Heart right ventricle (tissue), 16 donors: ENCODE measurements around the gene LRMDA. TPM values are rescaled to one million over a fixed set of nuclear protein-coding genes. Genes with fewer than 3 reads are reported as not detected.

Experiments
- ATAC-seq, 8 donors: fragments of 200-7000 bp; cut with Tn5 transposase; one replicate each; pipeline ENCODE4 v1.9.1; 2020; ENCODE audit warnings: mild to moderate bottlenecking in 8 of 8, moderate library complexity in 8 of 8, moderate number of reproducible peaks in 1 of 8
- DNase-seq, 2 donors: peaks; one replicate each; pipeline ENCODE4 v3.0.0-alpha.2; 2020
- H3K27ac ChIP-seq, 10 donors: fragments of 200-600 bp; sonication (generic) in 2 of 10; one replicate each; pipeline versions ENCODE4 v1.5.0 to v1.8.0; 2020 to 2022; ENCODE audit warnings: mild to moderate bottlenecking in 3 of 10
- H3K27me3 ChIP-seq, 7 donors: fragments of 200-600 bp; one replicate each; pipeline ENCODE4 v1.8.0; 2021 to 2022; ENCODE audit warnings: mild to moderate bottlenecking in 2 of 7
- H3K36me3 ChIP-seq, 9 donors: fragments of 200-600 bp; sonication (generic) in 1 of 9; one replicate each; pipeline versions ENCODE4 v1.5.0 to v1.8.0; 2020 to 2022; ENCODE audit warnings: mild to moderate bottlenecking in 2 of 9
- H3K4me1 ChIP-seq, 9 donors: fragments of 200-600 bp; sonication (generic) in 1 of 9; one replicate each; pipeline versions ENCODE4 v1.5.0 to v1.8.0; 2020 to 2022; ENCODE audit warnings: mild to moderate bottlenecking in 4 of 9
- H3K4me3 ChIP-seq, 10 donors: fragments of 200-600 bp; sonication (generic) in 2 of 10; one replicate each; pipeline versions ENCODE4 v1.5.0 to v1.8.0; 2020 to 2022; ENCODE audit warnings: mild to moderate bottlenecking in 7 of 10, moderate library complexity in 2 of 10
- H3K9me3 ChIP-seq, 11 donors: fragments of 200-600 bp in 10 of 11; sonication (generic) in 2 of 11; one replicate each; pipeline versions ENCODE4 v1.5.0 to v1.8.0; 2013 to 2022; ENCODE audit warnings: mild to moderate bottlenecking in 2 of 11, control low read depth in 1 of 11, moderate library complexity in 1 of 11
- CTCF ChIP-seq, 9 donors: fragments of 200-600 bp; sonication (generic) in 2 of 9; IDR thresholded peaks; one replicate each; pipeline versions ENCODE4 v1.5.0 to v1.8.0; 2021 to 2022; ENCODE audit warnings: antibody characterized with exemption in 9 of 9, mild to moderate bottlenecking in 5 of 9, moderate library complexity in 1 of 9
- WGBS, 2 donors: extraction: QIAGEN DNeasy Blood & Tissue Kit; methylation state at CpG; one replicate each; pipeline ENCODE4 v1.1.7; 2013; ENCODE audit warnings: inconsistent platforms in 1 of 2; 5-methylcytosine and 5-hydroxymethylcytosine counted together
- intact Hi-C, 10 donors: fragments of 100-400 bp; cut with DNase I; formaldehyde crosslinking; loops; one replicate each; pipeline versions ENCODE4 v1.11.1 to v1.14.2; 2022
- polyA plus RNA-seq, 2 donors: library from polyadenylated mRNA; stranded (reverse); fragments of 200-250 nt; gene quantifications; one replicate each; pipeline ENCODE4 v1.2.3, GENCODE V29; 2013
- total RNA-seq, 10 donors: library from RNA; stranded (reverse); fragmentation: NEBNext Ultra II Directional in 3 of 10; extraction: Animal tissue kit (Norgen Biotek cat#: 25700) in 3 of 10; gene quantifications; one replicate each; pipeline versions ENCODE4 v1.2.1 to v1.2.4, GENCODE V29; 2021 to 2023
- donor health status: Arrhythmogenic right ventricular cardiomyopathy.
- donor health status: ischemic (EF 13 %, LVEDD 7.1; RV severe dilation, severe dysfunction).
- donor health status: healthy with polysubstance abuse.
- donor health status: DM: no; HTN: yes; CAD: no.
- donor health status: DM: no; HTN: no; CAD: no.
- donor health status: ischemic (EF 25% LVEDD 6.9; RV normal size, moderate dysfunction).
- donor health status: ischemic (EF 25% LVEDD 5.7; RV mildly dilated, moderate dysfunction).
- donor health status: healthy.
- donor health status: DM: yes; HTN: yes; CAD: no.
- donor health status: Ischemic cardiomyopathy.
- donor health status: ischemic (EF 35%, LVEDD 5.7; RV mildly dilated, moderate dysfunction).
- donor health status: nonischemic (EF 11% LVEDD 7.7; RV severe dilation, severe dysfunction).
- donor health status: DM: yes; HTN: yes; CAD: no.
- donor health status: PGD.
- donor health status: ischemic (EF 29% LVEDD 5.4; RV normal size, mild dysfunction).
- donor health status: nonischemic (EF 23%, LVEDD 6.1; RV moderate dilation, normal function).

LRMDA gene
- total and polyA plus RNA-seq, 12 donors: 4.0 to 59.8 (median 12.7) TPM

GRCh38 chr10:75444781-75445386 lies 13.5 kb downstream of the LRMDA start:
- peaks cover 0 to 21% (median 0%) of the 10 kb centered on the region in 9 donors for H3K36me3 ChIP-seq
- peaks cover 0 to 21% (median 11%) of the 10 kb centered on the region in 9 donors for H3K4me1 ChIP-seq
- H3K4me3 ChIP-seq: no peak overlapping the region
- H3K27ac ChIP-seq: no peak overlapping the region
- intact Hi-C loops: no loop called here
- H3K9me3 ChIP-seq: peaks cover 0 to 46% (median 17%) of the 10 kb centered on the region in 11 donors
- DNase-seq: no peak
- no peak for TF ChIP-seq CTCF (IDR thresholded peaks at IDR 0.05)
- no peaks in the 10 kb centered on the region for H3K27me3 ChIP-seq
- ATAC-seq: no peak
- 93 to 94% methylated on average over 3 of the region's 3 CpGs for WGBS, 2 donors

- peaks cover 7 to 34% (median 15%) of the 10 kb centered on the region in 9 donors for H3K4me1 ChIP-seq
- peaks cover 0 to 46% (median 17%) of the 10 kb centered on the region in 11 donors for H3K9me3 ChIP-seq
- no peak for ATAC-seq
- no peak for TF ChIP-seq CTCF (IDR thresholded peaks at IDR 0.05)
- DNase-seq: no peak
- 97 to 98% methylated on average over 1 of the region's 1 CpG for WGBS, 2 donors
- intact Hi-C loops: no loop called here
- H3K4me3 ChIP-seq: no peak overlapping the region
- peaks cover 0 to 21% (median 0%) of the 10 kb centered on the region in 9 donors for H3K36me3 ChIP-seq
- no peak overlapping the region for H3K27ac ChIP-seq
- H3K27me3 ChIP-seq: no peaks in the 10 kb centered on the region
Measured at GRCh38 chr10:75446508-75446907, 15.1 kb downstream of the LRMDA start.

- whole genome bisulfite sequencing, 2 donors: 48 to 53% methylated on average over 2 of the region's 2 CpGs
- no peak for DNase-seq
- no peak for ATAC-seq
Measured at GRCh38 chr10:75448166-75448565, 16.7 kb downstream of the LRMDA start.

More at GRCh38 chr10:75448166-75448565, 16.7 kb downstream of the LRMDA start:
- Histone ChIP-seq H3K4me1 (peaks cover 7 to 34% (median 15%) of the 10 kb centered on the region in 9 donors), H3K4me3 (no peak overlapping the region), H3K27ac (no peak overlapping the region), H3K9me3 (peaks cover 0 to 37% (median 11%) of the 10 kb centered on the region in 11 donors), H3K27me3 (peaks cover 0 to 4% (median 0%) of the 10 kb centered on the region in 7 donors), H3K36me3 (peaks cover 0 to 19% (median 0%) of the 10 kb centered on the region in 9 donors)
- intact Hi-C loops: no loop called here
- no peak for TF ChIP-seq CTCF (IDR thresholded peaks at IDR 0.05)
